Mammary epithelial cell (primary cell): ENCODE measurements around the gene QSOX2.

ENCODE experiments used
- EZH2 ChIP-seq: IDR thresholded peaks from 2 replicates; pipeline ENCODE4 v1.6.1; 2012; ENCODE audit warnings: low read length, inconsistent platforms, borderline replicate concordance
- TF ChIP-seq, protein P1 (sequence below), 2 donors: IDR thresholded peaks in 1 of 2; conservative IDR thresholded peaks in 1 of 2; 2 replicates each; pipeline ENCODE4 v1.5.1; 2011 to 2012; ENCODE audit warnings: inconsistent platforms in 2 of 2, low read length in 2 of 2, mild to moderate bottlenecking in 2 of 2, control low read depth in 1 of 2, low read depth in 1 of 2; ENCODE audit not compliant: insufficient read depth in 1 of 2; ENCODE audit errors: extremely low read depth in 1 of 2

DNA sequence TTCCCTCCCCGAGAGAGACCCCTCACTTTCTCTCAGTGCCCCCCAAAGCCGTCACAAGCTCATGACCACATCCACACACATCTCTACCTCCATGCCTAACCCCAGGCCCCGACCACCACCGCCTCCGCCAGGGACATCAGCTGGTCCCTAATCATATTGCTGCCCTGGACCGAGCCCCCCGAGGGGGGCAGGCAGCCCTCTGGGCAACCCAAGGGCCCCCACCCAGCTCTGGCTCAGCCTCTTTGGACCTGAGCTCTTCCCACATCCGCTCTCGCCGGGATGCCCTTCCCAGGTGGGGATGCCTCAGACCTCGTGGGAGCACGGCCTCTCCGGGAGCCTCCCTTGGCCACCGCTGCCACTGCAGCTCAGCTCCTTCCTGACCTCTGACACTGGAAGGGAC lies 59.2 kb downstream of the QSOX2 start:
- no peak for TF ChIP-seq EZH2
- TF ChIP-seq, protein P1, sequence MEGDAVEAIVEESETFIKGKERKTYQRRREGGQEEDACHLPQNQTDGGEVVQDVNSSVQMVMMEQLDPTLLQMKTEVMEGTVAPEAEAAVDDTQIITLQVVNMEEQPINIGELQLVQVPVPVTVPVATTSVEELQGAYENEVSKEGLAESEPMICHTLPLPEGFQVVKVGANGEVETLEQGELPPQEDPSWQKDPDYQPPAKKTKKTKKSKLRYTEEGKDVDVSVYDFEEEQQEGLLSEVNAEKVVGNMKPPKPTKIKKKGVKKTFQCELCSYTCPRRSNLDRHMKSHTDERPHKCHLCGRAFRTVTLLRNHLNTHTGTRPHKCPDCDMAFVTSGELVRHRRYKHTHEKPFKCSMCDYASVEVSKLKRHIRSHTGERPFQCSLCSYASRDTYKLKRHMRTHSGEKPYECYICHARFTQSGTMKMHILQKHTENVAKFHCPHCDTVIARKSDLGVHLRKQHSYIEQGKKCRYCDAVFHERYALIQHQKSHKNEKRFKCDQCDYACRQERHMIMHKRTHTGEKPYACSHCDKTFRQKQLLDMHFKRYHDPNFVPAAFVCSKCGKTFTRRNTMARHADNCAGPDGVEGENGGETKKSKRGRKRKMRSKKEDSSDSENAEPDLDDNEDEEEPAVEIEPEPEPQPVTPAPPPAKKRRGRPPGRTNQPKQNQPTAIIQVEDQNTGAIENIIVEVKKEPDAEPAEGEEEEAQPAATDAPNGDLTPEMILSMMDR (conservative IDR thresholded peaks at IDR 0.05 in 1 of 2, IDR thresholded peaks at IDR 0.05 in 1 of 2; ENCODE audit: extremely low read depth in 1 of 2, insufficient read depth in 1 of 2, low read depth in 1 of 2, low read length in 2 of 2): no peak
